ENCODE results near the gene IL22RA2.
"Not testable (repeated sequence)": the region's sequence is repeated elsewhere in the genome, so short reads cannot be mapped to it uniquely, and the experiment has no call there.

The IL22RA2 gene, protein sequence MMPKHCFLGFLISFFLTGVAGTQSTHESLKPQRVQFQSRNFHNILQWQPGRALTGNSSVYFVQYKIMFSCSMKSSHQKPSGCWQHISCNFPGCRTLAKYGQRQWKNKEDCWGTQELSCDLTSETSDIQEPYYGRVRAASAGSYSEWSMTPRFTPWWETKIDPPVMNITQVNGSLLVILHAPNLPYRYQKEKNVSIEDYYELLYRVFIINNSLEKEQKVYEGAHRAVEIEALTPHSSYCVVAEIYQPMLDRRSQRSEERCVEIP

DNA sequence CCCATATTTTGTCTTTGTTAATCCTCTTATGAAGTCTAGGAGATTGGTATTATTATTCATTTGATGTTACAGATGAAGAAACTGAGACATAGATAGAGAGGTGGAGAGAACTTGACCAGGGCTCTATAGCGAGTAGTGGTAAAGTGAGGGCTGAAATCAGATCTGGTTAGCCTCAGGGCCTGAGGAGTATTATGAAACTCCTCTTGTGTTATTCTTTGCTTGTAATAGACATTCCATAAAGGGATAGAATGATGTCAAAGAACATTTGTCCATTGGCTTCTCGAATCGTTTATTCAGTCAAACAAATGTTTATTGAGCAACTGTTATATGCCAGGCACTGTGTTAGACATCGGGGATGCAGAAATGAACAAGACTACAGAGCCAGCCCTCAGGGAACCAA is at the start of gene IL22RA2:
Gene IL22RA2 (minus strand): TSS at position 144 of the 400 bp plus-strand sequence. CDS start 11,895 bp downstream, outside the sequence.
- no peak for DNase-seq (ENCODE audit: low read depth)

- no peak for DNase-seq (ENCODE audit: low read depth)
Observed at GRCh38 chr6:137222381-137222780, 48.9 kb upstream of the IL22RA2 start.

- no peak for DNase-seq (ENCODE audit: low read depth)
Observed at GRCh38 chr6:137219664-137220252, 46.3 kb upstream of the IL22RA2 start.

GRCh38 chr6:137218917-137219663 is 45.6 kb upstream of the IL22RA2 start, which contains the start of gene IFNGR1:
TSS of gene IFNGR1 (minus strand) at chr6:137219385. CDS start at chr6:137219327, 58 bp downstream.
- peak; percentile 86 for DNase-seq (ENCODE audit: low read depth)

GRCh38 chr6:137218473-137218916 is 45.1 kb upstream of the IL22RA2 start:
- no peak for DNase-seq (ENCODE audit: low read depth)

- no peak for DNase-seq (ENCODE audit: low read depth)
Observed at GRCh38 chr6:137217801-137218472, 44.5 kb upstream of the IL22RA2 start.

- no peak for DNase-seq (ENCODE audit: low read depth)
Observed at GRCh38 chr6:137216875-137217553, 43.6 kb upstream of the IL22RA2 start.

DNA sequence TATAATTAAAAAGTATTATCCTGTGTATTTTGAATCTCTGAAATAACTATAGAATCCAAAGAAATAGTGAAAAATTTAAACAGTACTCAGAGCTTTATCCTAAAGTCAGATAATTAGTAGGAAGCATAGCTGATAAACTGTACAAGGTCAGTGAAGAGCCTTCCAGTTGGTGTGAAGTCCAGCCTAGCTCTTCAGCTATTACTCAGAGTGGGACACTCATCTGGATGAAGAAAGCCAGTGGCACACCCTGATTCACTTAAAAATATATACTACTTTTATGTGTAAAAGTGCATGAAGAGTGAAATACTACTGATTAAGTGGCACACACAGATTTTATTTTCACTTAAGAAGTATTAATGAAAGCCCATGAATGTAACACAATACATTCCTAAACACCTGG is 42.7 kb upstream of the IL22RA2 start:
- no peak for DNase-seq (ENCODE audit: low read depth)

- not testable (repeated sequence) for DNase-seq (ENCODE audit: low read depth)
Observed at GRCh38 chr6:137215630-137216029, 42.2 kb upstream of the IL22RA2 start.

DNA sequence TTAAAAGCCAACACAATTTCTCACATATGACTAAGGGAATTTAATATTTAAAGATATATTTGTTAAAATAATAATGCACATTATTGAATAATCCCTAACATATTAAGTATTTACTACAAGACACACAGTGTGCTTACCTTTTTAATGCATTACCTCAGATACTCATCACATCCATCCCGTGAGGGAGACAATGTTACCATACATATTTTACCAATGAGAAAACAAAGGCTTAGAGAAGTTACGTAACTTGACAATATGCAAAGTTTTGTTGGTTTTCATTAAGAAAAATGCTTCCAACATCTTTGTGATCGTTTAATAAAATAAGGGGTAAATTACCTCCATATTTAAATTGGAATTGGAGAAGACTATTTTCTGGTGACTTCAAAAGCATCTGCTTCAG is 41.5 kb upstream of the IL22RA2 start:
- no peak for DNase-seq (ENCODE audit: low read depth)

- no peak for DNase-seq (ENCODE audit: low read depth)
Observed at GRCh38 chr6:137213813-137214212, 40.4 kb upstream of the IL22RA2 start.

GRCh38 chr6:137213331-137213740 is 39.9 kb upstream of the IL22RA2 start:
- DNase-seq (ENCODE audit: low read depth): no peak

DNA sequence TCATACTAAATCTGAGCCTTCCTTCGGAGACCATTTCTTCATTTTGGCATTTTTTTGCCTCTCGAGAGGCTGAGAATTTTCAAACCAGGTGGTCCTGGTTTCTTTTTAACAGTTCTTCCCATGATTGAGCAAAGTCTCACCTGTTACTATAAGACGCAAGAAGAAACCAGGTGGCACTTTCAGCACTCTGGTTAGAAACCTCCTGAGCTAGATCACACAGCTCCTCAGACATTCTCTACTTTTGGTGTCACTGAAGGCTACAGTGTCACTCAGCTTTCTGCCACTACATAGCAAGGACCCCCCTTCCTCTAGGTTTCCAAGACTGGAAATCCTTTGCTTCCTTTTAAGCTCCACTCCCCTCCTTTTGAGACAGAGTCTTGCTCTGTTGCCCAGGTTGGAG is 38.5 kb upstream of the IL22RA2 start:
- DNase-seq (ENCODE audit: low read depth): no peak

DNA sequence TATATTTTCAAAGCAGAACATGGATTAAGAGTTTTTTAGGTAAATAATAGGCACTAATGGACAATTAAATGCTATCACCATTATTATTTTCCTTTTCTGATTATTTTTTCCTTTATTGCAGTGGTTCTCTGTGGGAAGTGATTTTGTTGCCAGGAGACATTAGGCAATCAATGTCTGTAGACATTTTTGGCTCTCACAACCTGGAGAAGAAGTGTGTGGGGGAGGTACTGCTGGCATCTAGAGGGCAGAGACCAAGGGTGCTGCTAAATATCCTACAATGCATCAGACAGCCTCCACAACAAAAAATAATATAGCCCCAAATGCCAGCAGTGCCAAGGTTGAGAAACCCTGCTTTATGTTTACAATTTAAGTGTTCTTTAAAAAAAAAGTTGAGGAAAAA is 37.5 kb upstream of the IL22RA2 start:
- no peak for DNase-seq (ENCODE audit: low read depth)

GRCh38 chr6:137208279-137208678 is 34.8 kb upstream of the IL22RA2 start:
- DNase-seq (ENCODE audit: low read depth): no peak

GRCh38 chr6:137207457-137207856 is 34.0 kb upstream of the IL22RA2 start:
- not testable (repeated sequence) for DNase-seq (ENCODE audit: low read depth)

- no peak for DNase-seq (ENCODE audit: low read depth)
Observed at GRCh38 chr6:137206577-137206976, 33.1 kb upstream of the IL22RA2 start.

DNA sequence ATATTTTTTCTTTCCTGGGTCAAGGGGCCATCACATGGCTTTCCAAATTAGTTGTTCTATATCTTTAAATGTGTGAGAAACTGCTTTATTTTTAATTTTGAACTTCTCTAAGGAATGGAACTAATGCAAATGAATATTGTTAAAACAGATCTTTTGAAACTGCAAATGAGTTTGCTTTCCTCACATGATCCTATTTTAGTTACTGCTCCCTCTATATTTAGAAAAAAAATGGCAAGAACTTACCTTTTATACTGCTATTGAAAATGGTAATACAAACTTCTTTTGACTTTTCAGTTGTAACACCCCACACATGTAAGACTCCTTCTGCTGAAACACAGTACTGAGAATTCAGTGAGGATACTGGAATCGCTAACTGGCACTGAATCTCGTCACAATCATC is 29.8 kb upstream of the IL22RA2 start:
- no peak for DNase-seq (ENCODE audit: low read depth)

GRCh38 chr6:137202078-137202477 is 28.6 kb upstream of the IL22RA2 start:
- no peak for DNase-seq (ENCODE audit: low read depth)

DNA sequence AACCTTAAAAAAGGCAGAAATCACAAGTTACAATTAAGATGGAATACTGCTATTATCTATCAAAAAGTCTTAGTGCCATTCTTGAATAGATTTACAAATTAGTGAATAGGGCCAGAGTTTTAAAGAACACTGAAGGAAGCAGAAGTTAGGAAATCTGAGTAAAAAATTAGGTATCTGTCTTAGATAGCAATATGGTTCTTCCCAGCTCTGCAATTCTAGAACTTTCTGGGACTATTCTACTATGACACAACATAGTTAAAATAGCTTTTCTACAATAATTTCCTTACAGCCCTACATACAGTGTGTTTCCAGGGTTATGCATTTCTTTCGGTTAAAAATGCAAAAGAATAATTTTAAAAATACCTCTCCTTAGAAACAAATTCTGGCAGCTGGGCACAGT is 27.6 kb upstream of the IL22RA2 start:
- no peak for DNase-seq (ENCODE audit: low read depth)

DNA sequence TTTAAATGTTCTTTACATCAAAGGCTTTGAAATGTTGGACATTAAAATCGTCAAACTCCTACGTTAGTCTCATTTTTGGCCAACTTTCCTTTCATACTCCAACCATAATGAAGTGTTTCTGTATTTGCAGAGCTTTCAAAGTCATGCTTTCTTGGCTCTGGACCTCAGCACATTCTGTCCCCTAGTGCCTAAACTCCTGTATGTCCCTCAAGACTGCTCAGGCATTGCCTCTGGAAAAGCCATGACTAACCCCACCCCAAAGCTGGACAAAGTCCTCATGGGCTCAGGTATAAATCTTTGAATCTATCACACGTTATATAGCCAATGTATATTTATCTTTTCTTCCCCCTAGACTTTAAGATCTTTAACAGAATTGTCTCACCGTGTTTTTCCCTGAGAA is 26.8 kb upstream of the IL22RA2 start:
- DNase-seq (ENCODE audit: low read depth): no peak
